ENCODE results near the gene MT3.
A peak's percentile ranks its signal among the peaks of the same experiment; 100 is the strongest.

Gene MT3

DNA sequence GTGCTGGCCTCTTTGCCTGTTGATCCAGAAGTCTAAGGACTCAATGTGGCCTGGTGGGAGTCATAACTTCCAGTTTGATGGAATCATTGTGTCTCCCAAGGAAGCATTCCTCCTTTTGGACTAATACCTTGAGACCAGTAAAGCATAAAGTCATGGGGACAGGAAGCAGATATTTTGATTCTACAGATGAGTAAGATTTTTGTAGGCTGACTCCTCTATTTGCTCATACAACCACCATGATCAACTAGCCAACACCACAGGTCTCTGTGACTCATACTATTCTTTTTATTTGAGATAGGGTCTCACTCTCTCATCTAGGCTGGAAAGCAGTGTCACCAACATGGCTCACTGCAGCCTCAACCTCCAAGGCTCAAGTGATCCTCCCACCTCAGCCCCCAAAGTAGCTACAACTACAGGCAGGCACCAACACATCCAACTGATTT, 25.2 kb downstream of the MT3 start:
- peak overlapping the region; percentile 80 for H3K27ac ChIP-seq
- TF ChIP-seq CTCF (IDR thresholded peaks at IDR 0.05; ENCODE audit: low read depth, low read length, missing control alignments): no peak
- H3K4me3 ChIP-seq (ENCODE audit: low read depth, low read length): no peak overlapping the region
- DNase-seq: peak; percentile 61
- no peaks in the 10 kb centered on the region for H3K27me3 ChIP-seq (replicated peaks)
- H3K36me3 ChIP-seq (replicated peaks): no peaks in the 10 kb centered on the region
- in situ Hi-C loops (cut with HindIII; ENCODE audit: low pct_ligation_motif_present, low sequenced_read_pairs): no loop called here

DNA sequence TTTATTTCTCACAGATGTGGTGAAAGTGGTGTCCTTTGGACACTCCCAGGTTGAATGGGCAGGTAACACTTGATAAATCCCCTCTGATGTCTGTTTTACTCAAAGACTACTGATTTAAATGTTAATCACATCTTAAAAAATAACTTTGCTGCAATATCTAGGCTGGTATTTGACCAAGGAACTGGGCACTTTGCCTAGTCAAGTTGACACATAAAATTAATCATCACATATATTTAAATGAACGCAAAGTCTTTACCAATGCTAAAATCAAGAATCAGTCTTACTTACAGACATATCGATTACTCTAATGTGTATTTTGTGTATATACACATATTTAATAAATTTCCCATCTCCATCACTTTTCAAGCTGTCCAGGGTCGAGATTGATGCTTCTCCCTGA, 26.0 kb downstream of the MT3 start:
- in situ Hi-C loops (cut with HindIII; ENCODE audit: low pct_ligation_motif_present, low sequenced_read_pairs): no loop called here
- Histone ChIP-seq H3K4me3 (ENCODE audit: low read depth, low read length) (no peak overlapping the region), H3K27ac (no peak overlapping the region), H3K36me3 (replicated peaks) (no peaks in the 10 kb centered on the region), H3K27me3 (replicated peaks) (no peaks in the 10 kb centered on the region)
- no peak for TF ChIP-seq CTCF (IDR thresholded peaks at IDR 0.05; ENCODE audit: low read depth, low read length, missing control alignments)
- no peak for DNase-seq

DNA sequence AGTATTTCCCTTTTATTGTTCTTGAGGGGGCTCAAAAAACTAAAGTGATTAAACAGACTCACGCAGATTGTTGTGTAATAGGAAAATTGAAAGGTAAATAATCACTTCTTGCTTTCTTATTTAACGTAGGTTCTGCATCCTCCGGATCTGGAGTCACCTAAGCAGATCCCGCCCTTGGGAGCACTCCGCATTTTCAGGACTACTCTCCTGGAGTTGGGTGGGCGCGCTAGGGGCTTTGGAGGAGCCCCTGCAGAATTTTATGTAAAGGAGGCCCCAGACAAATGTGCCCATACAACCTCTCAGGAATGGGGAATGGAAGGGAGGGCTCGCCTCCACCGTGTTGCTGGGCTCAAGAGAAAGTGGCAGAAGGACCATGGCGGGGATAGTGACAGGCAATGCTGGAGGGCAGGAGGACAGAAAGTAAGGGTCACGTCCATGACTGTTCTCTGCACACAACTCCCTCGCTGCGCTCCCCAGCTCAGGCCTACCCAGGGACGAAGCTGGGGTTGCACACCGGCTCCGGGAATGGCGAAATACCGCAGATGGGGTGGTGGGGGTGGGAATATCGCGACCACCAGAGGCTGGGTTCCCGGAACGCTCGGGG, 27.4 kb downstream of the MT3 start:
- no peak overlapping the region for H3K27ac ChIP-seq
- in situ Hi-C loops (cut with HindIII; ENCODE audit: low pct_ligation_motif_present, low sequenced_read_pairs): no loop called here
- H3K4me3 ChIP-seq (ENCODE audit: low read depth, low read length): peak overlapping the region; percentile 57
- no peaks in the 10 kb centered on the region for H3K36me3 ChIP-seq (replicated peaks)
- H3K27me3 ChIP-seq (replicated peaks): no peaks in the 10 kb centered on the region
- DNase-seq: no peak
- no peak for TF ChIP-seq CTCF (IDR thresholded peaks at IDR 0.05; ENCODE audit: low read depth, low read length, missing control alignments)

- peak overlapping the region; percentile 57 for H3K4me3 ChIP-seq (ENCODE audit: low read depth, low read length)
- no peaks in the 10 kb centered on the region for H3K27me3 ChIP-seq (replicated peaks)
- in situ Hi-C loops (cut with HindIII; ENCODE audit: low pct_ligation_motif_present, low sequenced_read_pairs): no loop called here
- no peak overlapping the region for H3K27ac ChIP-seq
- H3K36me3 ChIP-seq (replicated peaks): no peaks in the 10 kb centered on the region
- DNase-seq: peak; percentile 52
- no peak for TF ChIP-seq CTCF (IDR thresholded peaks at IDR 0.05; ENCODE audit: low read depth, low read length, missing control alignments)
Measured at GRCh38 chr16:56617212-56618085, 28.1 kb downstream of the MT3 start.

DNA sequence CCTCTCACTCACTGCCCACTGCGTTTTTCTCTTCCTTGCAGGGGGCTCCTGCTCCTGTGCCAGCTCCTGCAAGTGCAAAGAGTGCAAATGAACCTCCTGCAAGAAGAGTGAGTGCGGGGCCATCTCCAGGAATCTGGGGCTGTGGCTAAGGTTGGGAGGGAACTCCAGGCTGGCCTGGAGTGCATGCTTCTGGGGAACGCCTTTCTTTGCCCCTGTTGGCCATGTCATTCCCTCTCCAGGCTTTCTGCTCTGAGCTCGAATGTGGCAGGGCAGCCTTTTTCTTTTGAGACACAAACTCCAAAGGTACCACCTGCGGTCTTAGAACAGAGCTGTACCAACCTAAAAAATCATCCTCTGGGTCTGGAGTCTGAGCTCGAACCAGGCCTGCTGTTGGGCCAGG, 28.8 kb downstream of the MT3 start:
- Histone ChIP-seq H3K4me3 (ENCODE audit: low read depth, low read length) (peak overlapping the region; percentile 57), H3K36me3 (replicated peaks) (no peaks in the 10 kb centered on the region), H3K27ac (no peak overlapping the region), H3K27me3 (replicated peaks) (no peaks in the 10 kb centered on the region)
- no peak for TF ChIP-seq CTCF (IDR thresholded peaks at IDR 0.05; ENCODE audit: low read depth, low read length, missing control alignments)
- in situ Hi-C loops (cut with HindIII; ENCODE audit: low pct_ligation_motif_present, low sequenced_read_pairs): no loop called here
- no peak for DNase-seq
